H9 (cell line): ENCODE results near the gene LRRC7. TPM values are rescaled to one million over a fixed set of nuclear protein-coding genes. Genes with fewer than 3 reads are reported as not detected.

Experiments
- DNase-seq: peaks from one replicate; pipeline ENCODE4 v3.0.0-alpha.2; 2017
- H2AFZ ChIP-seq: one replicate; pipeline ENCODE4 v1.6.1; 2013; ENCODE audit warnings: mild to moderate bottlenecking, low read length, control low read depth, moderate library complexity
- H2AK5ac ChIP-seq: 2 replicates; pipeline ENCODE4 v1.6.1; 2013; ENCODE audit warnings: low read length, control low read depth, mixed read lengths; ENCODE audit not compliant: insufficient read length
- H2BK120ac ChIP-seq: one replicate; pipeline ENCODE4 v1.6.1; 2013; ENCODE audit warnings: low read depth, mild to moderate bottlenecking, low read length, control low read depth, inconsistent platforms; ENCODE audit not compliant: poor library complexity, severe bottlenecking
- H2BK12ac ChIP-seq: 2 replicates; pipeline ENCODE4 v1.6.1; 2013; ENCODE audit warnings: low read length, control low read depth, mixed read lengths, low read depth; ENCODE audit not compliant: insufficient read length
- H2BK15ac ChIP-seq: 2 replicates; pipeline ENCODE4 v1.6.1; 2013; ENCODE audit warnings: low read depth, low read length, control low read depth
- H2BK20ac ChIP-seq: one replicate; pipeline ENCODE4 v1.6.1; 2013; ENCODE audit warnings: low read depth, mild to moderate bottlenecking, low read length, control low read depth, inconsistent platforms; ENCODE audit not compliant: poor library complexity, severe bottlenecking
- H2BK5ac ChIP-seq: 2 replicates; pipeline ENCODE4 v1.6.1; 2013; ENCODE audit warnings: low read length, control low read depth, mixed read lengths; ENCODE audit not compliant: insufficient read length
- H3K14ac ChIP-seq: 2 replicates; pipeline ENCODE4 v1.6.1; 2013; ENCODE audit warnings: low read length, control low read depth; ENCODE audit not compliant: insufficient read depth
- H3K18ac ChIP-seq: 2 replicates; pipeline ENCODE4 v1.6.1; 2013; ENCODE audit warnings: low read depth, mild to moderate bottlenecking, mixed read lengths, low read length, control low read depth; ENCODE audit not compliant: insufficient read length
- H3K23ac ChIP-seq: 2 replicates; pipeline ENCODE4 v1.6.1; 2013; ENCODE audit warnings: low read length, control low read depth, mixed read lengths, low read depth; ENCODE audit not compliant: insufficient read length
- H3K23me2 ChIP-seq: 2 replicates; pipeline ENCODE4 v1.6.1; 2013; ENCODE audit warnings: low read depth, mild to moderate bottlenecking, mixed read lengths, low read length, control low read depth; ENCODE audit not compliant: insufficient read length, poor library complexity, severe bottlenecking
- H3K27ac ChIP-seq: 2 replicates; pipeline ENCODE4 v1.5.1; 2013; ENCODE audit warnings: low read length, control low read depth, mixed read lengths, low read depth; ENCODE audit not compliant: insufficient read length
- H3K27me3 ChIP-seq: 2 replicates; pipeline ENCODE4 v1.6.1; 2013; ENCODE audit warnings: low read length, control low read depth, inconsistent platforms; ENCODE audit not compliant: insufficient read depth
- H3K4ac ChIP-seq: 2 replicates; pipeline ENCODE4 v1.6.1; 2013; ENCODE audit warnings: low read depth, mild to moderate bottlenecking, control low read depth, inconsistent platforms, low read length, moderate library complexity
- H3K4me1 ChIP-seq: 2 replicates; pipeline ENCODE4 v1.6.1; 2013; ENCODE audit warnings: low read length, control low read depth, inconsistent platforms; ENCODE audit not compliant: insufficient read depth
- H3K4me2 ChIP-seq: 2 replicates; pipeline ENCODE4 v1.6.1; 2013; ENCODE audit warnings: low read length, control low read depth, mixed read lengths; ENCODE audit not compliant: insufficient read length, insufficient read depth
- H3K56ac ChIP-seq: 2 replicates; pipeline ENCODE4 v1.6.1; 2013; ENCODE audit warnings: low read depth, mild to moderate bottlenecking, mixed read lengths, low read length, control low read depth; ENCODE audit not compliant: insufficient read length
- H3K79me1 ChIP-seq: 2 replicates; pipeline ENCODE4 v1.6.1; 2013; ENCODE audit warnings: low read depth, mild to moderate bottlenecking, moderate library complexity, low read length, control low read depth, inconsistent platforms; ENCODE audit not compliant: insufficient read depth, poor library complexity, severe bottlenecking
- H3K79me2 ChIP-seq: 2 replicates; pipeline ENCODE4 v1.6.1; 2013; ENCODE audit warnings: low read length, control low read depth, inconsistent platforms; ENCODE audit not compliant: insufficient read depth
- H3K9ac ChIP-seq: 2 replicates; pipeline ENCODE4 v1.6.1; 2013; ENCODE audit warnings: low read length, control low read depth, mixed read lengths; ENCODE audit not compliant: insufficient read length; ENCODE audit errors: extremely low read depth
- H3K9me3 ChIP-seq: one replicate; pipeline ENCODE4 v1.6.1; 2013; ENCODE audit warnings: low read depth, low read length, inconsistent platforms; ENCODE audit not compliant: control insufficient read depth
- H3T11ph ChIP-seq: one replicate; pipeline ENCODE4 v1.6.1; 2013; ENCODE audit warnings: mild to moderate bottlenecking, low read length, control low read depth, inconsistent platforms
- H4K20me1 ChIP-seq: one replicate; pipeline ENCODE4 v1.6.1; 2013; ENCODE audit not compliant: control insufficient read depth, insufficient read length, insufficient read depth
- H4K5ac ChIP-seq: 2 replicates; pipeline ENCODE4 v1.6.1; 2013; ENCODE audit warnings: low read depth, mild to moderate bottlenecking, mixed read lengths, low read length, control low read depth; ENCODE audit not compliant: insufficient read length
- H4K8ac ChIP-seq: replicated peaks from 2 replicates; pipeline ENCODE4 v1.6.1; 2013; ENCODE audit warnings: low read length, control low read depth, mixed read lengths, low read depth; ENCODE audit not compliant: insufficient read length
- H4K91ac ChIP-seq: 2 replicates; pipeline ENCODE4 v1.6.1; 2013; ENCODE audit warnings: low read depth, mild to moderate bottlenecking, moderate library complexity, mixed read lengths, low read length, control low read depth; ENCODE audit not compliant: insufficient read length
- H3K27ac Mint-ChIP-seq, 3 experiments: 2 replicates in 2 of 3; 3 replicates in 1 of 3; pipeline ENCODE4 v1.8.0; 2020 to 2021; ENCODE audit warnings: mixed read lengths in 3 of 3, mild to moderate bottlenecking in 1 of 3, moderate library complexity in 1 of 3
- H3K27me3 Mint-ChIP-seq: 2 replicates; pipeline ENCODE4 v1.8.0; 2021; ENCODE audit warnings: low read depth, mild to moderate bottlenecking, moderate library complexity, mixed read lengths
- H3K36me3 Mint-ChIP-seq, 3 experiments: 2 replicates in 2 of 3; 3 replicates in 1 of 3; pipeline ENCODE4 v1.8.0; 2020 to 2021; ENCODE audit warnings: low read depth in 3 of 3, mixed read lengths in 3 of 3; ENCODE audit not compliant: insufficient read depth in 1 of 3
- H3K4me1 Mint-ChIP-seq, 2 experiments: 2 replicates each; pipeline ENCODE4 v1.8.0; 2020; ENCODE audit warnings: mixed read lengths in 2 of 2
- H3K4me3 Mint-ChIP-seq, 2 experiments: 2 replicates in 1 of 2; 3 replicates in 1 of 2; pipeline ENCODE4 v1.8.0; 2020 to 2021; ENCODE audit warnings: mild to moderate bottlenecking in 2 of 2, mixed read lengths in 2 of 2, moderate library complexity in 1 of 2
- H3K9me3 Mint-ChIP-seq, 2 experiments: 2 replicates in 1 of 2; 3 replicates in 1 of 2; pipeline ENCODE4 v1.8.0; 2020; ENCODE audit warnings: mild to moderate bottlenecking in 2 of 2, mixed read lengths in 2 of 2, moderate library complexity in 1 of 2
- total RNA-seq: library from RNA; stranded (reverse); gene quantifications from 2 replicates; pipeline ENCODE4 v1.2.1, GENCODE V29; 2021
- TF ChIP-seq, protein P1 (sequence below): fragments of 200-600 bp; sonication (generic); conservative IDR thresholded peaks from 3 replicates; pipeline ENCODE4 v1.8.0; 2021; ENCODE audit warnings: antibody characterized with exemption, mild to moderate bottlenecking

The LRRC7 gene
- total RNA-seq, 1 experiment from 2014 or later, result not detected

DNA sequence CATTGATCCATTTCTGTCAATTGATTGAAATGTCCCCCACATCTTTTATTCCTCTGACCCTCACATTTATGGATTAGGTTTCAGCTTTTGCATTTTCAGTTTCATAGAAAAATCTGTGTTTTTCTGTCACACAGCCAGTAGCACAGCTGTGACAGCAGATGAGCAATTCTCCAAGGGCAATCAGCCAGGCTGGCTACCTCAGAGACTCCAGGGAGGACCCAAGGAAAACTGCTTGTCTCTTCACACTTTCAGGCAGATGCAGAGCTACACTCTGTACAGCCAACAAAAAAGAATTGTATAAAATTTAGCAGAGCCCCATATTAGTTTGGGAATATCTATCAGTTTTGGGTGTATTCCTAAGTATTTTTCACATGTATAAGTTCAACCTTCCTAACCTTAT lies 257.2 kb downstream of the LRRC7 start:
- Histone ChIP-seq H3K27ac (no peak overlapping the region), H3K18ac (no peak overlapping the region), H3K23ac (no peak overlapping the region), H3K79me1 (no peaks in the 10 kb centered on the region), H2BK5ac (no peak overlapping the region), H2BK120ac (no peak overlapping the region), H3K9me3 (no peaks in the 10 kb centered on the region), H2AK5ac (no peak overlapping the region), H3T11ph (no peak overlapping the region), H3K4ac (no peak overlapping the region), H3K79me2 (no peaks in the 10 kb centered on the region), H2BK12ac (no peak overlapping the region), H2BK15ac (no peak overlapping the region), H3K23me2 (no peaks in the 10 kb centered on the region), H3K4me1 (no peaks in the 10 kb centered on the region), H3K27me3 (no peaks in the 10 kb centered on the region), H4K5ac (no peak overlapping the region), H3K4me2 (no peak overlapping the region), H4K20me1 (no peaks in the 10 kb centered on the region), H4K91ac (no peak overlapping the region), H3K14ac (no peak overlapping the region), H2BK20ac (no peak overlapping the region), H4K8ac (no peak overlapping the region), H3K56ac (no peak overlapping the region), H2AFZ (no peak overlapping the region), H3K9ac (no peak overlapping the region)
- no peak overlapping the region for H3K4me3 Mint-ChIP-seq
- no peak overlapping the region; a peak in 1 of 7 replicates for H3K27ac Mint-ChIP-seq
- H3K9me3 Mint-ChIP-seq, result no peaks in the 10 kb centered on the region
- no peaks in the 10 kb centered on the region for H3K4me1 Mint-ChIP-seq
- DNase-seq, result no peak
- no peaks in the 10 kb centered on the region for H3K36me3 Mint-ChIP-seq
- no peaks in the 10 kb centered on the region for H3K27me3 Mint-ChIP-seq
- TF ChIP-seq, protein P1, sequence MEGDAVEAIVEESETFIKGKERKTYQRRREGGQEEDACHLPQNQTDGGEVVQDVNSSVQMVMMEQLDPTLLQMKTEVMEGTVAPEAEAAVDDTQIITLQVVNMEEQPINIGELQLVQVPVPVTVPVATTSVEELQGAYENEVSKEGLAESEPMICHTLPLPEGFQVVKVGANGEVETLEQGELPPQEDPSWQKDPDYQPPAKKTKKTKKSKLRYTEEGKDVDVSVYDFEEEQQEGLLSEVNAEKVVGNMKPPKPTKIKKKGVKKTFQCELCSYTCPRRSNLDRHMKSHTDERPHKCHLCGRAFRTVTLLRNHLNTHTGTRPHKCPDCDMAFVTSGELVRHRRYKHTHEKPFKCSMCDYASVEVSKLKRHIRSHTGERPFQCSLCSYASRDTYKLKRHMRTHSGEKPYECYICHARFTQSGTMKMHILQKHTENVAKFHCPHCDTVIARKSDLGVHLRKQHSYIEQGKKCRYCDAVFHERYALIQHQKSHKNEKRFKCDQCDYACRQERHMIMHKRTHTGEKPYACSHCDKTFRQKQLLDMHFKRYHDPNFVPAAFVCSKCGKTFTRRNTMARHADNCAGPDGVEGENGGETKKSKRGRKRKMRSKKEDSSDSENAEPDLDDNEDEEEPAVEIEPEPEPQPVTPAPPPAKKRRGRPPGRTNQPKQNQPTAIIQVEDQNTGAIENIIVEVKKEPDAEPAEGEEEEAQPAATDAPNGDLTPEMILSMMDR, result no peak
